B cell (primary cell): Measurements from ENCODE around the gene CHD6.

Experiments used
- CTCF ChIP-seq: fragments of 200-600 bp; IDR thresholded peaks from one replicate; pipeline ENCODE4 v1.8.0; 2022; ENCODE audit warnings: antibody characterized with exemption, mild to moderate bottlenecking
- EZH2 ChIP-seq: IDR thresholded peaks from 2 replicates; pipeline ENCODE4 v1.6.1; 2012; ENCODE audit warnings: borderline replicate concordance, low read depth, mild to moderate bottlenecking, moderate library complexity, low read length; ENCODE audit not compliant: insufficient read depth, poor library complexity, severe bottlenecking

- TF ChIP-seq CTCF (no peak), EZH2 (no peak)
These were observed 159.4 kb downstream of the CHD6 start for GRCh38 chr20:41458761-41459160.
